ENCODE measurements around the gene S100A5.

S100A5 gene

GRCh38 chr1:153493343-153493960, 47.3 kb downstream of the S100A5 start:
- in situ Hi-C loops (cut with MboI; ENCODE audit: low pct_unique_long_range_greater_than_20kb, low sequenced_read_pairs): no loop called here
- DNase-seq: no peak

DNA sequence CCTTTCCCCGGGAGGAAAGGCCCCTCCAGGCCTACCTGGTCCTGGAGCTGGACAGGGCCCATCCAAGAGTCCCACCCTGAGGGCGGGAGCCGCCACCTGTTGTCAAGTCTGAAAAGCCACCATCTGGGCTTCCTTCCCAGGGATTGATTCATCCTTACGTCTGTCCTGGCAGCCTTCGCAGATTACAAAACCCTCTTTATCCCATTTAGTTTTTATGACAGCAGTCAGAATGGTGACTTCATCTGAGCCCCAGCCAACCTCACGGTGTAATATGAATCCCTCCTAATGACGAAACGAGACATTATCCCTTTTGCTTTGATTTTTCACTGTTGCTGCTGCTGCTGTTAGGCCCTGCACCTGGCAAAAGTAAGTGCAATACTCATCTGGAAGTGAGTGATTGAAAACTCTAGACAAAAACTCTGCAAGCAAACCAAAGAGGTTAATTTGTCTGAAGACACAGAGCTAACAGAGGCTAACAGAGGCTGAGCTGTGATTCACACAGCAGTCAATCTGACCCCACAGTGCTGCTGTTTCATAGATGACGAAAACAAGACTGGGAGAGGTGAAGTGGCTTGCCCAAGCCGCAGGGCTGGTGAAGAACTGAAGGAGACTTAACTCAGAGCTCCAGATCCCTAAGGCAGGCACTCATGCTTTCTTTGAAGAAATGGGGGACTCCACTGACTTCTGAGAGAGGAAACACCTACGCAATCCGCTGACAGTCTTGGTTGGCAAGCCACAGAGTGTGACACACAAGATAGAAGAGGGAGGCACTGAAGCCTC, 50.3 kb downstream of the S100A5 start:
- DNase-seq: no peak
- in situ Hi-C loops (cut with MboI; ENCODE audit: low pct_unique_long_range_greater_than_20kb, low sequenced_read_pairs): no loop called here

DNA sequence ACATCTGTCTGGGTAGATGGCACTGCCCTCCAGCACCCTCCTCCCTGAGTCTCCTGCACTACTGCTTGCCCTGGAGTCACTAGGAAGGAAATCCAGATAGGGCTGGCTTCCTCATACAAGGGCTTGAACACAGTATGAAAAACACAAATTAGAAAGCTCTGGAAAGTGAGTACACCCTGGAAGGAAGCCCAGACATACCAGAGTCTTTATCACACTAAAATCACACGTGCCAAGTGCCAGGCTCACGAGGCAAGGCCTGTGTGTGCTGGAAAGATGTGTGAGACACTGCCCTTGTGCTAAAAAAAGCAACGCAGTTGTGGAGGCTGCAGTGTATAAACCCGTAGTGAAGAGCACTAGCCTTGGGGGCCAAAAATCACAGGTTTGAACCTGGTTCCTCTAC, 52.0 kb downstream of the S100A5 start:
- in situ Hi-C loops (cut with MboI; ENCODE audit: low pct_unique_long_range_greater_than_20kb, low sequenced_read_pairs): loop anchor here (10.0 kb wide), 1 partner anchor 124 kb away; no protein-coding TSS in a partner anchor
- DNase-seq: no peak

GRCh38 chr1:153487707-153488106, 53.0 kb downstream of the S100A5 start:
- in situ Hi-C loops (cut with MboI; ENCODE audit: low pct_unique_long_range_greater_than_20kb, low sequenced_read_pairs): loop anchor here (10.0 kb wide), 1 partner anchor 123 kb away; no protein-coding TSS in a partner anchor
- DNase-seq: no peak
